HG03095 (cell line): ENCODE measurements around the gene MRPL33.

Experiments
- ATAC-seq: cut with Tn5 transposase; IDR thresholded peaks from one replicate; pipeline ENCODE4 v1.9.1; 2021; ENCODE audit warnings: moderate library complexity; ENCODE audit not compliant: unreplicated experiment

Gene MRPL33

GRCh38 chr2:27776097-27776496 is 4.6 kb downstream of the MRPL33 start:
- ATAC-seq = no peak

GRCh38 chr2:27776696-27777095 is 5.2 kb downstream of the MRPL33 start:
- no peak for ATAC-seq

DNA sequence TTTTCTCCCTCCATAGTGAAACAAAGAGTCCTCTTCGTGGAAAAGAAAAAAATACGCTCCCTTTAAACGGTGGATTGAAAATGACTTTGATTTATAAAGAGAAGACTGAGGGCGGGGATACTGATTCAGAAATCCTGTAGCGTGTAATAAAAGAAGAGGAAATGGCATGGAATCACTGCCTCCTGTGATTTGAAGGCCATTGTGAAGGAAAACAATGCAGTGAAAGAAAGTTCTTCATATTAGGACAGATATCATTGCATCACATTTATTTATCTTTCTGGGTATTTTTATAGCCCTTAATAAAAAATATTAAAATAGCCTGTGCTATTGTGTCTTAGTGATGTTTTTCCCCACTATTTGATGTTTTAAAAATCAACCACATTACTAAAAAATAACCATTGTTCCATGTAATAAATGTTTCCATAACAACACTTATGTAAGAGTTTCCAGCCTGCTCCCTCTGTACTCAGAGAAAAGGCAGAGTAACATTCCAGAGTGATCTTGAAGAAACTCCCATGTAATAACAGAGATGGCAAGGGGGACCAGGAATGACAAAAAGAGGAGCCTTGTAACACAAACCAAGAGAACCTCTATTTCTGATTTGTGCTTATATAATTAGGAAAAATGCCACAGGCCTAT is 8.0 kb downstream of the MRPL33 start:
- ATAC-seq = no peak

DNA sequence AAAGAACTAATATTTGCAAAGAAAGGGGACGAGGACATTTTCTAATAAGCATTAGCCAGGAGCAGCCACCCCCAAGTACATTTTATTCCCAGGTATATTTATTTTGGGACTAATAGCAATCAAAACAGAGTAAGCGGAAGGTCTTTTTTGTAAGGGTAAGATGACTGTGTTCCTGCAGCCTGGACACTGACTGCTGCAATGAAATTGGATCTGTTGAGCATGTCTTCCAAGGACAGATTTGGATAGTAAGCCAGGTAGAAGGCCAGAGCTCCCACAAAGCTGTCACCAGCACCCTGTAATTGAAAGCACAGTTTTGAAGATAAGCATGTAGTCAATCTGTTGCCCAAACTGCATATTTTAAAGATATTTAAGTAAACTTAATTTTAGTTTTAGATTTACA is 10.0 kb downstream of the MRPL33 start:
- ATAC-seq = no peak

DNA sequence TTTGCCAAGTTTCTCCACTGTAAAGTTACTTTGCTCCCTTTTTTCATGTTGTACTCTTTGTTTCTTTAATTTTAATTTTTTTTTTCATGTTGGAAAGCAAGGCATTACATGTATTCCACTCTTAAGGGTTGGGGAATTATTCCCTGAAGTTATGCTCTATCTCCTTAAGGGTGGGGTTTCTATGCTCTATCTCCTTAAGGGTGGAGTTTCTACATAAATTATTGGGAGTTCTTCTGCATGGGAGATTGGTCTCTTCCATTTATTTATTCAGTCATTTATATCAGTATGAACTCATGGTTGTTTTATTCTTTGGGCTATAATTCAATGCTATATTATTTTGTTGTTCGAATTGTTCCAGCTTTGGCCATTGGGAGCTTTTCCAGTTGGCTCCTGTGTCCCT is 11.2 kb downstream of the MRPL33 start:
- no peak for ATAC-seq

DNA sequence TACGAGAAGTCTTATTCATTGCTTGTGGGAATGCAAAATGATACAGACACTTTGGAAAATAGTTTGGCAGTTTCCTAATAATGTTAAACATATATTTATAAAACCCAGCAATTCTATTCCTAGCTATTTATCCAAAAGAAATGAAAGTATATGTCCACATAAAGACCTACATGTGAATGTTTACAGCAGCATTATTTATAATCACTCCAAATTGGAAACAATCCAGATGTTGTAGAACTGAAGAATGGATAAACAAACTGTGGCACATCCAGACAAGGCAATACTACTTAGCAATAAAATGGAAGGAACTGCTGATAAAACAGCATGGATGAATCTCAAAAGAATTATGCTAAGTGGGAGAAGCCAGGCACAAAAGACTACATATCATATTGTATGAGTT is 19.3 kb downstream of the MRPL33 start:
- ATAC-seq = no peak

- no peak for ATAC-seq
Measured at GRCh38 chr2:27792759-27793158, 21.2 kb downstream of the MRPL33 start.

- no peak for ATAC-seq
Measured at GRCh38 chr2:27795093-27795834, 23.7 kb downstream of the MRPL33 start.

GRCh38 chr2:27795868-27796277 is 24.4 kb downstream of the MRPL33 start:
- ATAC-seq = no peak

DNA sequence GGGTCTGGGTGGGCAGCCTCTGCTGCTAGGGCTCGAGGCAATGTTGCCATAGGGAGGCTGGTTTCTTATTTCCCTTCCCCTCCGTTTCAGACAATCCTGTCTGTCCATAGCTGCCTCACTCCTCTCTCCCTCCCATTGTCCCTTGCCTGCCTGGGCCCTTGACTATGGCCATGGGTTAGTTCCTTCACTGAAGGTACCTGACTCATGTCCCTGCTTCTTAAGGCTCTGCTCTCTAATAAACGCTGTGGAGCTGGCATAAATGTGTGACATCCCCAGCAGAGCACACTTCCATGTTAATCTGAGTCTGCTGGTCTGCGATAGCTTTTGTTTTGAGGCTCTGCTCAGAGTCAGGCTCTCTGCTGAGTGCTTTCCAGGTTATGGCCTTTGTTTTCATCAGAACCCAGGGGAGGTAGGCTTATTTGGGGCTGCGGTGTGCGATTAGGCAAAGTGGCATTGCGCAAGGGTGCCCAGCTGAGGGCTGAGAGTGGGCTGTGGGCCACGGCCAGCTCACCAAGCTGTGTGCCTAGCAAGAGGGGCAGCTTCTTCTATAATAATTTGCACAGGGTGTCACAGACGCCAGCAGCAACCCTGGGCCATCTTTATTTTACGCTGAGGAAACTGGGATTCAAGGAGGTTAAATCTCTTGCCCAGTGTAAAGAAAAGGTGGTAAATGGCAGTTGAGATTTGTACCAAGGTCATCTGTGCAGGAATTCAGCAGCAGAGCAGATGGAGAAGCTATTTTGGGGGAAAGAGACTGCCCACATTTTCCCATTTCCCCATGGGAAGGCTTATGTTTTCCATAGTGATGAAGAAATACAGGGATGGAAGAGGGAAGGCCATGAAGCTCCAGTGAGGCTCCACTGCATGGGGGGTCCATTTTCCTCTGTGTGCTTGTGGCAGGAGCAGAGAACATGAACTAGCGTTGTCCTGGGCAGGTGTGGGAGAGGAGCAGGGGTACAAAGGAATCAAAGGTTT is 25.6 kb downstream of the MRPL33 start:
- ATAC-seq = no peak

GRCh38 chr2:27797841-27798240 is 26.3 kb downstream of the MRPL33 start:
- ATAC-seq = no peak

DNA sequence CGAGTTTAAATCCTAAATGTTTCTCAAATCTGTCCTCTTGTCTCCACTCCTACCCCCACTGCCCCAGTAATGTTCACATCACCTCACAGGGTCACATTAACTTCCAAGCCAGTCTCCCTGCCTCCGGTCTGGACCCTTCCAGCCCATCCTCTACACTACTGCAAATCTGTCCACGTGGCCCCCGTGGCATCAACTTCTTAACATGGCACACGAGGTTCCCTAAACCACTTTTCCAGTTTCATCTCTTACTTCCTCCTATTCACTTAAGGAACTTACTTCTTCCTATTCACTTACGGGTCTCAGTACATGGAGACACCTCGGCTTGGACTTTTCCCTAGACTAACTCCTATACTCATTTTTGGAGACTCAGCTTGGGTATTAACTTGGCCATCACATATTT is 27.0 kb downstream of the MRPL33 start:
- ATAC-seq = no peak

DNA sequence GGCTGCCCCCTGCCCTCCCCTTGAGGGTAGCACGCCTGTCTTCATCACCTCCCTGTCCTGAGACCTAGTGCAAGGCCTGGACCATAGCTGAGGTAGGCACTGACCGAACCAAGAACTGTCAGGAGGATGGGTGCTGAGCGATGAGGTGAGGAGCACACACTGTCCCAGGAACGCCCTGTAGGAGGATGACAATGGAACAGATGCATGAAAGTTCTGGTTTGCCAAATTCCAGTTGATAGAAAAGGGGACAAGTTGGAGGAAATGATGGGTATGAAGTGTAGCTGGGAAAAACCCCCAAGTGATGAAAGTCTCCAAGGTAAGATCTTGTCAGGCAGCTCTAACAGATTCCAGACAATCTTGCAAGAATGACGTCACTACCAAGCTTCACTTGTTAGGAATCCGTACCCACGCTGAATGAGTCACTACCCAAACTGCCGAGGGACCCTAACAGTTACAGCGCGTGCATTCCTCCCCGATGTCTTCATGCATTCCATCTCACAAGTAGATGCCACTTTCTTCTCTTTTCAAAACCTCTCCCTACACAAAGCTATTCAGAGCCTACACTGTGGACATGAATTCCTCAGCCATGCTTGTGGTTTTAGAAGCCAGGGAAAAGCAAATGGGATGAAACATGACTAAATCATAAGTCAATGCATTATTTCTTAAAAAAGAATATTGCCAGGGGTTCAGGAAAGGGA is 27.6 kb downstream of the MRPL33 start:
- ATAC-seq = no peak

- no peak for ATAC-seq
Measured at GRCh38 chr2:27799646-27800010, 28.1 kb downstream of the MRPL33 start.

GRCh38 chr2:27800856-27801255 is 29.3 kb downstream of the MRPL33 start:
- ATAC-seq = no peak

- ATAC-seq = no peak
Measured at GRCh38 chr2:27802547-27802946, 31.0 kb downstream of the MRPL33 start.

DNA sequence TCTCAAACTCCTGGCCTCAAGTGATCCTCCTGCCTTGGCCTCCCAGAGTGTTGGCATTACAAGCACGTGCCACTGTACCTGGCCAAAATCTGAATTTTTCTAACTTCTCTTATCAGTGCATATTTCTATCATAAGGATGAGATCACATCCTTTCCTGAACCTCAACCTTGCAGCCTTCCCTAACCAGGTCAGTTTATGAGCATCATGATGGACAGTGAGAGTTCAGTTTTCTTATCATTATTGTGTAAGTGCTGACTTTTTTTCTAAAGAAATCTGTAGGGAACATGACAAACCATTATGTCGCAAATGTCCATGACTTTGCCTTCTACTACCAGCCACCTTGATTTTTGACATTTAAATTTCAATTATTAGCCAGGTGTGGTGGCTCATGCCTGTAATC is 31.5 kb downstream of the MRPL33 start:
- no peak for ATAC-seq

GRCh38 chr2:27804146-27804545 is 32.6 kb downstream of the MRPL33 start:
- ATAC-seq = no peak

GRCh38 chr2:27805180-27805579 is 33.7 kb downstream of the MRPL33 start:
- ATAC-seq = no peak

- no peak for ATAC-seq
Measured at GRCh38 chr2:27806311-27807059, 35.0 kb downstream of the MRPL33 start.
